Retina (tissue), 1 donor: Measurements from ENCODE around the gene CYS1.

Source experiments
- DNase-seq: peaks from one replicate; pipeline ENCODE4 v3.0.0-alpha.2; 2016

Gene CYS1

GRCh38 chr2:10071176-10071575, 9.0 kb downstream of the CYS1 start:
- DNase-seq, result no peak

DNA sequence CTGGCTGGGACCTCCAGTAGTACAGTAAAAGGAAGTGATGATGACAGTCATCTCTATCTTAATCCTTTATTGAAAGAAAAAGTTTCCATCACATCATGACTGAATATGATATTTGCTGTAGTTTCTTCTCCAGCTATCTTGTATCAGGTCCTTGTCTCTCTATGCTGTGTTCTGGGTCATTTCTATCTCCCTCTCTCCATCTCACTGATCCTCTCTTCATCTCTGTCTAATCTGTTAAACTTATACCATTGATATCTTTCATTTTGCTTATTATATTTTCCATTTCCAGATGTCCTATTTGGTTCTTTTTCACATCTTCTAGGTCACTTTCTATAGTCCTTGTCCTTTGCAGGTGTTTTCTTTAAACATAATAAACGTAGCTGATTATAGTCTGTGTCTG, 12.3 kb downstream of the CYS1 start:
- no peak for DNase-seq

DNA sequence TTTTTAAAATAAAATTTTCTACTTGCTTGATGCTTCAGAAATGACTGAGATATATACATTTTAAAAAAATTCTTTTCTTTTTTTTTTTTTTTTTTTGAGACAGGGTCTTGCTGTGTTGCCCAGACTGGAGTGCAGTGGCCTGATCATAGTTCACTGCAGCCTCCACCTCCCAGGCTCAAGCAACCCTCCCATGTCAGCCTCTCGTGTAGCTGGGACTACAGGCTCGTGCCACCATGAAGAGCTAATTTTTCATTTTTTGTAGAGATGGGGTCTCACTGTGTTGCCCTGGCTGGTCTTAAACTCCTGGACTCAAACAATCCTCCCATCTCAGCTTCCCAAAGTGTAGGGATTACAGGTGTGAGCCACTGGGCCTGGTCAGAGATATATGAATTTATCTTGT, 12.9 kb downstream of the CYS1 start:
- DNase-seq, result no peak

- no peak for DNase-seq
Measured at GRCh38 chr2:10065773-10066055, 14.5 kb downstream of the CYS1 start.

DNA sequence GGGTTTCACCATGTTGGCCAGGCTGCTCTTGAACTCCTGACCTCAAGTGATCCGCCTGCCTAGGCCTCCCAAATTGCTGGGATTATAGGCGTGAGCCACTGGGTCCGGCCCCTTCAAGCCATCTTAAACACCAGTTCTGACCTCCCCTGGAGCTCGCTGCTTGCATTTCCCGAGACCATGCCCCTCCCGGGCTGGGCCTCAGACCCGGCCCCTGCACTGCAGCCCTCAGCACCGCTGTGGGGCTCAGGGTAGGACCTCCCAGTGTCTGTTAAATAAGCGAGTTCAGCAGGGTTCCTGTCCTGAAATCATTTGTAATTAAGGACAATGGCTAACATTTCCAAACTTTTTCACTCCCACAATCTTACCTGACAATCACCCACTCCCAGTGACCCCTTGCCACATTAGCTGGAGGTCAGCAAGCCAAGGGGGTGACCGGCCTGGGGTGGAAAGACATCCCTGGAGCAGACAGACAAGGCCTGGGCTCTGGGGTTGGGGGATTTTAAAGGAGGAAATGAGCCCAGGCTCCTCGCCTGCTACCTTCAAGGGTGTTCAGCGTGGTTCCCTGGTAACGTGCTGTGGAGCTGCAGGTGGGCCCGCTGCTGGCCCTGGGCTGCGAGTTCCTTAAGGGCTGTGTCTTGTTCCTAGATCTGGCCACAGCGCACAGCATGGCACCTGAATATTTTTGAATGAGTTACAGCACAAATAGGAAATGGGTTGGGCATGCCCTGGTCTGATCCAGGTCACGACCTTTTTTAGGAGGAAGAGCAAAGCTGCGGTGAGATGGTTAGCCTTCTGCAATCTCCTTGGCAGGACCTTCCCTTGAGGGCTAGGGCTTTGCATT, 15.1 kb downstream of the CYS1 start:
- DNase-seq, result no peak

DNA sequence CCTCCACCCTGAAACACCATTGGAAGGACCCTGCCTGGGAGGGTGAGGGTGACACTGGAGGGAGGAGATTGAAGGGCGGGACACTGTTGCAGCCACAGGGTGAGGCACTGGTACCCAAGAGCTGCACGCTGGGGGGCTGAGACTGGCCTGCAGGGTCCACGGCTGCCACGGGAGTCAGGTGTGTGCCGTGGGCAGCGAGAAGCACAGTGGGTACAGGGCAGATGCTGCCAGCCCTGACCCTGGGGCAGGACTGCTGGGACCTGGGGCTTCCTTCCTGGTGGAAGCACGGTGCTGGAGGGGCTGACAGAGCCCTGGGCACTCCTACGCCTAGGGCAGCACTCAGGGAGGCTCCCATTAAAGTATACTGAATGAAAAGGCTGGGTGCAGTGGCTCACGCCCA, 16.6 kb downstream of the CYS1 start:
- DNase-seq, result no peak

- no peak for DNase-seq
Measured at GRCh38 chr2:10062931-10063365, 17.3 kb downstream of the CYS1 start.

GRCh38 chr2:10061221-10061925, 18.8 kb downstream of the CYS1 start:
- no peak for DNase-seq

GRCh38 chr2:10059552-10060335, 20.5 kb downstream of the CYS1 start:
- no peak for DNase-seq

- DNase-seq, result peak; percentile 33
Measured at GRCh38 chr2:10059016-10059351, 21.2 kb downstream of the CYS1 start.

DNA sequence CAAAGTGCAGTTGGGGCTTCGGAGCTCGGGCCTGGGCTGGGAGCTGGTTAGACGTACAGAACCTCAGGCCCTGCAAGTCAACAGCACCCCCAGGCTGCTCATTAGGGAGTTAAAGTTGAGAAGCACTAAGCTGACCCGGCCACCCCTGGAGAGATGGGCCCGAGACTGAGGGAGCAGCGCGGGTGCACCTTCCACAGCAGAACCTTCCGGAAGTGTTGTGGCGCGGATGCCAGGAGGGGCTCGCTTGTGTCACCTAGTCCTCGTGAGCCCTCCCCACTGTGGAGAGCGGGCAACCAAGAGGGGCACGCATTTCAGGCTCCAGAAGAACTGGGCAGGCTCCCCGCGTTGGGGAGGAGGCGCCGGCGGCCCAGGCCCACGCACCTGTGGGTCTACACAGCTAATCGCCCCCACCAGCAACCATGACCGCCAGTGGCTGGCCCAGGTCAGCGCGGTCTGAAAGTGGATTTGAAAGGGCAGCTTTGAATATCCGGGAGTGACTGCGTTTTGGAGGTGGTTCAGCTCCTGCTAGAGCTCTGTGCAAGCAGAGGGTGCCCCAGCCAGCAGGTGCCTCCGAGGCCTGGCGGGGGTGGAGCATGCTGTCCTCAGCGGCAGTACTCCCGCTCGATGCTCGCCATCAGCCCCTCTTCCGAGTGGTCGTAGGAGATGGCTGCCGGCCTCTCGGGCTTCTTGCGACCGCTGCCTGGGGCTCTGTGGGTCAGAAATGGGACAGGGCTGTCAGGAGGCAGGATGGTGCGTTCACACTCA, 21.8 kb downstream of the CYS1 start:
- no peak for DNase-seq

GRCh38 chr2:10057231-10058107, 22.7 kb downstream of the CYS1 start:
- peak; percentile 60 for DNase-seq

GRCh38 chr2:10056439-10056838, 23.8 kb downstream of the CYS1 start:
- DNase-seq, result no peak

GRCh38 chr2:10054976-10055375, 25.2 kb downstream of the CYS1 start:
- DNase-seq, result no peak

- DNase-seq, result no peak
Measured at GRCh38 chr2:10054424-10054823, 25.8 kb downstream of the CYS1 start.

DNA sequence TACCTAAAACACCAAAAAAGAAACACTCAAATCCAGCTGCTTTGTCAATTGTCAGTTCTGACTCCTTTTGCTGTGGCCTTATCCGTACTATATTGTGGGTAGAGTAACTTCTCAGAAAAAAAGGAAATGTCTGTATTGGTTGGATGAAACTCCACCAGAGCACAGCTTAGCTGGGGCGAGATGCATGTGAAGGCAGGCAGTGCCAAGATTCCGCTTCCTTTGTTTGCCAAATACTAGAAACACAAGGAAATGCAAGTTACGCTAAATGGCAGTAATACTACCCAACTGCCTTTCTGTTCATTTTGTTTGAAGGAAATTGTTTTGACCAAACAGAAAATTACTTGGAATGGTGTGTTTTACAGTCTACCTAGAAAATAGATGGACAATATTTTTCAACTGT, 26.9 kb downstream of the CYS1 start:
- no peak for DNase-seq

- DNase-seq, result no peak
Measured at GRCh38 chr2:10052216-10052615, 28.0 kb downstream of the CYS1 start.

DNA sequence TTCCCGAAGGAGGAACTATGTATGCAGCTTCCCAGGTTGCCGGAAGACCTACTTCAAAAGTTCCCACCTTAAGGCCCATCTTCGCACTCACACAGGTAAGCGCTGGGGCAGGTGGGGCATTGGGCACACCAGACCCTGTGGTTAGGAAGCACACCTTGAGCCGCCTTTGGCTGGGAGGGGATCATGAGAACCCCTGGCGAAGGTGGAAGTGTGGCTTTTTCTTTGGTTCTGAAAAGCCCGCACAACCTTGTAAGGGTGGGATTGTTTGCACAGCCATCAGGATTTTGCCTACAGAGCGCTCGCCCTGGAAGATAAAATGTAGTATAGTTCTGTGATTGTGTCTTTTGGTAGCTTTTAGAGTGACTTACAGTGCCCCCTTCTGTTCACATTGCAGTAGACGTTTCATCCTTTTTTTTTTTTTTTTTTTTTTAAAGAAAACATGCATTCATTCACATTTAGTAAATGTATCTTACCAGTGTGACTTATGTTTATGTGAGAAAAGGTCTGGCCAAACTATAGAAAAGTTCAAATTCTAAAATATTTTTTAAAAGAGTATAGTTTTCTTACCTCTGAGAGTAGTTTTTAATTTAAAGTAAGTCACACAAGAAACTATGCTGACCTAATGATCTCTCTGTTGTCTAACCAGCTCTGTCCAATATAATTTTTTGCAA, 31.6 kb downstream of the CYS1 start:
- peak; percentile 56 for DNase-seq

- no peak for DNase-seq
Measured at GRCh38 chr2:10047616-10048500, 32.4 kb downstream of the CYS1 start.

DNA sequence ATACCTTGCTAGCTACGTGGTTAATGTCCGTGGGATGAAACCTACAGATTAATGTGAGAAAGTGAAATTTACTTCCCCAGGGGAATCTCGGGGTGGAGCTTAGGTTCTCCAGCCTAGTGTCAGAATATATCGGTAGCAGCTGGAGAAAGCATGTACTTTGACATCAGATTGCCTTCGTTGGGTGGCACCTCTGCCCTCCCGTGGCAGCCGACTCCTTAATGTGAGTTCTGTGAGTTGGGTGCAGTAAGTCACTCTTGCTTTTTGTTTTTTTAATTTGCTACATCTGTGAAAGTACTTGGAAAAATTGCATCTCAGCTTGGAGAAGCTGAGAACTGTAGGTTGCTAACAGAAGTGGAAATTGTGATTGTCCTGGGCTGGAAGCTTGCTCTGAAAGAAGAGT, 33.3 kb downstream of the CYS1 start:
- DNase-seq, result no peak
